ENCODE measurements around the gene CBLN2. TPM values are rescaled to one million over a fixed set of nuclear protein-coding genes. Genes with fewer than 3 reads are reported as not detected.

Gene CBLN2
- total RNA-seq (2013): 0.02 TPM
- polyA plus RNA-seq (not detected), polyA minus RNA-seq (0.28 TPM in 1 of 2 replicates, not detected in the other), total RNA-seq (0 to 2.5 (median 0.05) reads per million in 11 experiments)

GRCh38 chr18:72544092-72544886 lies at the start of gene CBLN2:
TSS of gene CBLN2 (minus strand) at chr18:72544342. CDS start at chr18:72542160, 2,182 bp downstream.
- DNase-seq: no peak
- H3K27ac Mint-ChIP-seq: no peak within 1 kb of the TSS
- peaks cover 0 to 3% of the 10 kb centered on the region in 2 donors for H3K4me1 ChIP-seq (ENCODE audit: control insufficient read depth in 1 of 2, insufficient read depth in 2 of 2, low read length in 2 of 2)

GRCh38 chr18:72588360-72588759 lies 44.2 kb upstream of the CBLN2 start:
- no peak overlapping the region for H2AFZ ChIP-seq (ENCODE audit: insufficient read depth, low read depth, low read length, poor library complexity, severe bottlenecking)
- peaks cover 0 to 1% (median 0%) of the 10 kb centered on the region in 3 donors for H3K27me3 Mint-ChIP-seq (ENCODE audit: low read depth in 3 of 3)
- TF ChIP-seq CTCF (IDR thresholded peaks at IDR 0.05): no peak
- intact Hi-C loops (cut with micrococcal nuclease): no loop called here
- H3K4me3 Mint-ChIP-seq: no peak overlapping the region
- 82% methylated on average over 4 of the region's 5 CpGs for WGBS (ENCODE audit: insufficient coverage)
- H3K4me1 Mint-ChIP-seq: no peaks in the 10 kb centered on the region
- peaks cover 3 to 11% (median 6%) of the 10 kb centered on the region in 7 donors for H3K9me3 Mint-ChIP-seq
- no peak overlapping the region for H3K4me3 ChIP-seq (replicated peaks in 1 of 3; ENCODE audit: low read depth in 2 of 3, low read length in 3 of 3)
- no peaks in the 10 kb centered on the region for H3K4me1 ChIP-seq (ENCODE audit: control insufficient read depth in 1 of 2, insufficient read depth in 2 of 2, low read length in 2 of 2)
- no peaks in the 10 kb centered on the region for H3K79me2 ChIP-seq (ENCODE audit: insufficient read depth, low read length)
- no peak overlapping the region for H3K27ac ChIP-seq (ENCODE audit: low read depth in 1 of 2, low read length in 2 of 2)
- H3K27me3 ChIP-seq (ENCODE audit: control insufficient read depth in 2 of 2, insufficient read depth in 2 of 2, low read length in 2 of 2): no peaks in the 10 kb centered on the region
- H4K20me1 ChIP-seq (ENCODE audit: insufficient read depth, low read length): no peaks in the 10 kb centered on the region
- H3K9ac ChIP-seq (ENCODE audit: insufficient read depth, low read length, poor library complexity, severe bottlenecking): no peak overlapping the region
- no peaks in the 10 kb centered on the region for H3K36me3 ChIP-seq (replicated peaks in 1 of 2; ENCODE audit: control insufficient read depth in 1 of 2, insufficient read depth in 2 of 2, low read length in 2 of 2)
- no peak for DNase-seq
- no peak overlapping the region for H3K27ac Mint-ChIP-seq
- H3K4me2 ChIP-seq (replicated peaks; ENCODE audit: extremely low read depth, low read length, poor library complexity, severe bottlenecking): no peak overlapping the region
- H3K9me3 ChIP-seq (replicated peaks in 1 of 2; ENCODE audit: control insufficient read depth in 1 of 2, insufficient read depth in 1 of 2, low read length in 2 of 2): peaks cover 0 to 15% of the 10 kb centered on the region in 2 donors
- H3K36me3 Mint-ChIP-seq: no peaks in the 10 kb centered on the region

More at GRCh38 chr18:72544092-72544886, at the start of gene CBLN2:
- TF ChIP-seq CTCF (IDR thresholded peaks at IDR 0.05): no peak
- peak within 1 kb of the TSS; percentile 21 for H2AFZ ChIP-seq (ENCODE audit: insufficient read depth, low read depth, low read length, poor library complexity, severe bottlenecking)
- H3K9me3 ChIP-seq (replicated peaks in 1 of 2; ENCODE audit: control insufficient read depth in 1 of 2, insufficient read depth in 1 of 2, low read length in 2 of 2): no peaks in the 10 kb centered on the region
- H3K36me3 Mint-ChIP-seq: peaks cover 0 to 1% of the 10 kb centered on the region in 2 donors
- H3K4me3 ChIP-seq (replicated peaks in 1 of 3; ENCODE audit: low read depth in 2 of 3, low read length in 3 of 3): no peak within 1 kb of the TSS
- H3K4me3 Mint-ChIP-seq: peak within 1 kb of the TSS; percentile 45 to 85
- intact Hi-C loops (cut with micrococcal nuclease): no loop called here
- peaks cover 0 to 11% (median 4%) of the 10 kb centered on the region in 7 donors for H3K9me3 Mint-ChIP-seq
- no peaks in the 10 kb centered on the region for H3K79me2 ChIP-seq (ENCODE audit: insufficient read depth, low read length)
- peaks cover 16% of the 10 kb centered on the region for H3K4me1 Mint-ChIP-seq
- no peaks in the 10 kb centered on the region for H4K20me1 ChIP-seq (ENCODE audit: insufficient read depth, low read length)
- no peaks in the 10 kb centered on the region for H3K36me3 ChIP-seq (replicated peaks in 1 of 2; ENCODE audit: control insufficient read depth in 1 of 2, insufficient read depth in 2 of 2, low read length in 2 of 2)
- WGBS (ENCODE audit: insufficient coverage): 1% methylated on average over 27 of the region's 44 CpGs
- no peak within 1 kb of the TSS for H3K27ac ChIP-seq (ENCODE audit: low read depth in 1 of 2, low read length in 2 of 2)
- H3K9ac ChIP-seq (ENCODE audit: insufficient read depth, low read length, poor library complexity, severe bottlenecking): no peak within 1 kb of the TSS
- peaks cover 45 to 62% of the 10 kb centered on the region in 2 donors for H3K27me3 ChIP-seq (ENCODE audit: control insufficient read depth in 2 of 2, insufficient read depth in 2 of 2, low read length in 2 of 2)
- peaks cover 51 to 63% (median 56%) of the 10 kb centered on the region in 3 donors for H3K27me3 Mint-ChIP-seq (ENCODE audit: low read depth in 3 of 3)
- peak within 1 kb of the TSS; percentile 13 for H3K4me2 ChIP-seq (replicated peaks; ENCODE audit: extremely low read depth, low read length, poor library complexity, severe bottlenecking)
